HG02943 (cell line): Measurements from ENCODE around the gene RESP18.
"Not testable (repeated sequence)": the region's sequence is repeated elsewhere in the genome, so short reads cannot be mapped to it uniquely, and the experiment has no call there.

Experiments
- ATAC-seq: cut with Tn5 transposase; IDR thresholded peaks from one replicate; pipeline ENCODE4 v1.9.1; 2021; ENCODE audit warnings: mild to moderate bottlenecking, low read depth, moderate library complexity; ENCODE audit not compliant: unreplicated experiment

RESP18 gene

GRCh38 chr2:219293736-219294231 is 38.8 kb downstream of the RESP18 start:
- no peak for ATAC-seq

- ATAC-seq: no peak
Observed at GRCh38 chr2:219292616-219293015, 39.9 kb downstream of the RESP18 start.

- no peak for ATAC-seq
Observed at GRCh38 chr2:219291910-219292490, 40.5 kb downstream of the RESP18 start.

- no peak for ATAC-seq
Observed at GRCh38 chr2:219291394-219291793, 41.1 kb downstream of the RESP18 start.

- no peak for ATAC-seq
Observed at GRCh38 chr2:219290381-219291171, 42.0 kb downstream of the RESP18 start.

- no peak for ATAC-seq
Observed at GRCh38 chr2:219289537-219290361, 42.8 kb downstream of the RESP18 start.

- ATAC-seq: no peak
Observed at GRCh38 chr2:219289195-219289536, 43.4 kb downstream of the RESP18 start.

- ATAC-seq: no peak
Observed at GRCh38 chr2:219287580-219288265, 44.8 kb downstream of the RESP18 start.

GRCh38 chr2:219287116-219287440 is 45.5 kb downstream of the RESP18 start:
- ATAC-seq: not testable (repeated sequence)

GRCh38 chr2:219286436-219287115 is 46.0 kb downstream of the RESP18 start:
- ATAC-seq: no peak

GRCh38 chr2:219285894-219286425 is 46.6 kb downstream of the RESP18 start:
- no peak for ATAC-seq

- ATAC-seq: no peak
Observed at GRCh38 chr2:219285373-219285735, 47.2 kb downstream of the RESP18 start.

- no peak for ATAC-seq
Observed at GRCh38 chr2:219284501-219285372, 47.8 kb downstream of the RESP18 start.

- no peak for ATAC-seq
Observed at GRCh38 chr2:219282943-219283581, 49.5 kb downstream of the RESP18 start.

- ATAC-seq: no peak
Observed at GRCh38 chr2:219282375-219282774, 50.2 kb downstream of the RESP18 start.

GRCh38 chr2:219281588-219281987 is 51.0 kb downstream of the RESP18 start:
- no peak for ATAC-seq

GRCh38 chr2:219280651-219281050 is 51.9 kb downstream of the RESP18 start:
- no peak for ATAC-seq

- no peak for ATAC-seq
Observed at GRCh38 chr2:219279916-219280516, 52.5 kb downstream of the RESP18 start.
